ENCODE data around the gene SLC27A5. TPM values are rescaled to one million over a fixed set of nuclear protein-coding genes. Genes with fewer than 3 reads are reported as not detected.
A peak's percentile ranks its signal among the peaks of the same experiment; 100 is the strongest.

Gene SLC27A5
- total and polyA plus RNA-seq, 11 donors, result 1.8 to 9.1 (median 3.7) TPM

DNA sequence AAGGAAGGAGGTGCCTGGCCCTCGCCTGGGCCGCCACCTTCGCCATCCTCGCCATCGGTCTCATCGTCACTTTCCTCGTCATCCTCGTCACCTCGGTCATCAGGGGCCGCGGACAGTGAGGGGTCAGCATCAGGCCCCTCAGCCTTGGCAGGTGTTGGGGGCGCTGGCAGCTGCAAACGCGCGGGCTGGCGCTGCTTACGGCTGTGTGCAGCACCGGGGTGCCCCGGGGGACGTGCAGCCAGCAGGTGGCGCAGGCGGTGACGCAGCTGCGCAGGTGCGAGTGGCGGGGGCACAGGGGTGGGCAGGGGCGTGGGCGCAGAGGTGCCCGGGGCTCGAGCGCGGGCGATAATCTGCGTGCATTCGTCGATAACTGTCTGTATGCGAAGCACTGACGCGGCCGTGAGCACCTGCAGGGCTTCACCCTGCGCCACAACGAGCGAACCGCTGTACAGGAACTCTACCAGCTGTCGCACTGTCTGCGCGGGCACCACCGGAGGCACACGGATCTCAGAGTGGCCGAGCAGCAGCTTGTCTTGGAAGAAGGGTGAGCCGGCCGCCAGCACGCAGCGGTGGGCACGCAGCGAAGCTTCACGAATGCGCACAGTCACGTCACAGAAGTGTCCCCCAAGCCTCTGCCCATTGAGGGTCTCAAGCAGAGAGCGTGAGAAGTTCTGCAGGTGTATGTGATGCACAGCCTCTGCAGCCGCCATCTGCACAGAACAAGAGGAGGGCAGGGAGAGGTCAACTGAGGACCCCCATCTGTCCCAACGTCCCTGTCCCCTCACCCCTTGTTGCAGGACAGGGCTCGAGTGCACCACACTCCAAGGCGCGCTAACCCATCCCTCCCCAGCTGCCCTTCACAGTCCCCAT, 5.4 kb upstream of the SLC27A5 start:
- H3K4me3 ChIP-seq, result no peak overlapping the region
- no peaks in the 10 kb centered on the region for H3K27me3 ChIP-seq
- TF ChIP-seq POLR2A (IDR thresholded peaks at IDR 0.05), result no peak
- TF ChIP-seq, protein P1, sequence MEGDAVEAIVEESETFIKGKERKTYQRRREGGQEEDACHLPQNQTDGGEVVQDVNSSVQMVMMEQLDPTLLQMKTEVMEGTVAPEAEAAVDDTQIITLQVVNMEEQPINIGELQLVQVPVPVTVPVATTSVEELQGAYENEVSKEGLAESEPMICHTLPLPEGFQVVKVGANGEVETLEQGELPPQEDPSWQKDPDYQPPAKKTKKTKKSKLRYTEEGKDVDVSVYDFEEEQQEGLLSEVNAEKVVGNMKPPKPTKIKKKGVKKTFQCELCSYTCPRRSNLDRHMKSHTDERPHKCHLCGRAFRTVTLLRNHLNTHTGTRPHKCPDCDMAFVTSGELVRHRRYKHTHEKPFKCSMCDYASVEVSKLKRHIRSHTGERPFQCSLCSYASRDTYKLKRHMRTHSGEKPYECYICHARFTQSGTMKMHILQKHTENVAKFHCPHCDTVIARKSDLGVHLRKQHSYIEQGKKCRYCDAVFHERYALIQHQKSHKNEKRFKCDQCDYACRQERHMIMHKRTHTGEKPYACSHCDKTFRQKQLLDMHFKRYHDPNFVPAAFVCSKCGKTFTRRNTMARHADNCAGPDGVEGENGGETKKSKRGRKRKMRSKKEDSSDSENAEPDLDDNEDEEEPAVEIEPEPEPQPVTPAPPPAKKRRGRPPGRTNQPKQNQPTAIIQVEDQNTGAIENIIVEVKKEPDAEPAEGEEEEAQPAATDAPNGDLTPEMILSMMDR (IDR thresholded peaks at IDR 0.05), result no peak
- peaks cover 0 to 31% (median 17%) of the 10 kb centered on the region in 9 donors for H3K36me3 ChIP-seq
- no peaks in the 10 kb centered on the region for H3K9me3 ChIP-seq
- no peak for ATAC-seq
- intact Hi-C loops (cut with DNase I), result no loop called here
- peaks cover 7 to 65% (median 35%) of the 10 kb centered on the region in 12 donors for H3K4me1 ChIP-seq
- WGBS, 4 donors, result 90 to 94% (median 92%) methylated on average over 50 to 65 of the region's 65 CpGs
- no peak overlapping the region for H3K27ac ChIP-seq
- DNase-seq, result peak in 1 of 5 donors; percentile 59

DNA sequence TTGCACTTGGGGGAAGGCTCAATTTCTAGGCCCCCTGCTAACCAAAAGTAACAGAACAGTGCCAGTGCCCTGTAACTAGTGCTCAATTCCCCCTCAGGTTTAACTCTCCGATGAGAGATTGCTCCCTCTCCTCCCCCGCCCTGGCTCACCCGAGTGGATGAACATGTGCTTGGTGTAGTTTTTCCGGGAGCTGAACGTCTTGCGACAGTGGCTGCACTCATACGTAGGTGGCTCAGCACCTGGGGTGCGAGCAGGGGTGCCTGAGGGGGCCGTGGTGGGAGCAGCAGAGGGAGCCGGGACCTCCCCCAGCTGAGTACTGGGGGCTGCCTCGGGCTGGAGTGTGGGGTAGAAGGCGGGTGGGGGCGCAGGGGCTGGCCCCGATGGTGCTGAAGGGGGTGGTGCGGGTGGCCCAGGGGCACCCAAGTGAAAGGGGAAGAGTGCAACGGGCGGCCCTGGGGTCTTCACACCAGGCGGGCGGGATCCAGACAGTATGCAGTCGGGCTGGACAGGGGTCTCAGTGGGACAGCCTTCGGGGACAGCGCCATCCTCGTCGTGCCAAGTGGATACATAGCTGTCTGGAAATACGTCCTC, 4.5 kb upstream of the SLC27A5 start:
- ATAC-seq (no peak), DNase-seq (no peak)
- Histone ChIP-seq H3K27ac (no peak overlapping the region), H3K4me1 (peaks cover 7 to 65% (median 35%) of the 10 kb centered on the region in 12 donors), H3K27me3 (no peaks in the 10 kb centered on the region), H3K4me3 (no peak overlapping the region), H3K36me3 (peaks cover 0 to 31% (median 17%) of the 10 kb centered on the region in 9 donors), H3K9me3 (no peaks in the 10 kb centered on the region)
- intact Hi-C loops (cut with DNase I), result no loop called here
- WGBS, 4 donors, result 86 to 89% (median 89%) methylated on average over 25 of the region's 25 CpGs
- TF ChIP-seq, protein P1 (IDR thresholded peaks at IDR 0.05), result no peak
- TF ChIP-seq POLR2A (IDR thresholded peaks at IDR 0.05), result no peak

DNA sequence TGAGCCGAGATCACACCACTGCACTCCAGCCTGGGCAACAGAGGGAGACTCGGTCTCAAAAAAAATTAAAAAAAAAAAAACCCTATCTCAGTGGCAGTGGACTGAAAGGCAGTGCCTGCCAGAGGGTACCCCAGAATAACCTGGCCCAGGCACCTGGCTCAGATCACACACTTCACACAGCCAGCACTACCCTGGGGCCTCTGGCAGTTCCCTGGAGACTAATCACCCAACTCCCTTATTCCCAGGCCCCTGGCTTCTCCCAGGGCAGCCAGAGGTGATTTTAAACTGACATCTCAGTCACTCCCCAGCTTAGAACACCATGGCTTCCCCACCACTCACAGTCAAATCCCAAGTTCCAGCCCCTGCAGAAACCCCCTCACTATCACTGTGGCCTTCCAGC, 3.5 kb upstream of the SLC27A5 start:
- H3K9me3 ChIP-seq, result no peaks in the 10 kb centered on the region
- no peak overlapping the region for H3K4me3 ChIP-seq
- H3K27me3 ChIP-seq, result no peaks in the 10 kb centered on the region
- no peak for DNase-seq
- H3K27ac ChIP-seq, result no peak overlapping the region
- ATAC-seq, result no peak
- H3K36me3 ChIP-seq, result peaks cover 0 to 31% (median 17%) of the 10 kb centered on the region in 9 donors
- 87 to 91% (median 88%) methylated on average over 2 of the region's 2 CpGs for WGBS, 4 donors
- H3K4me1 ChIP-seq, result peaks cover 7 to 61% (median 32%) of the 10 kb centered on the region in 12 donors
- TF ChIP-seq POLR2A (IDR thresholded peaks at IDR 0.05), result no peak
- TF ChIP-seq, protein P1 (IDR thresholded peaks at IDR 0.05), result no peak
- intact Hi-C loops (cut with DNase I), result no loop called here

DNA sequence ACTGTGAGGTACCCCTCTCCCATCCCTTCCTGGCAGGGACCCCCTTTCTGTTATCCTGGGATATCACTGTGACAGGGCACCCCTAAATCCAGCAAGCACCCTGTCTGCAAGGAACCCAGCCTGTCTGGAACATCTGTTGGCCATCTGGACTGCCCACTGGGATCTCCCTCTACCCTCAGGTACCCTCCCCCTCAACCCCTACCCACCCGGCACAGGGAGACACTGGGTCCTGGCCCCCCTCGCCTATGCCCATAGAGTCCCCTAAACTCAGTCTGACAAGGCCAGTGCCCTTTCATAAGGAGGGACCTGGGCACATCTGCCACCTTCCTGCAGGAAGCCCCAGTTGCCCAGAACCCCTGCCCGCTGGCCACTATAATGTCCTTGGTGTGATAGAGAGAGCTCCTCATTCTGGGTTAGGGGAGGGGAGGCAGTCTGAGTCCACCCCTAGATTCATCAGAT, 2.8 kb upstream of the SLC27A5 start:
- intact Hi-C loops (cut with DNase I), result loop anchor here in 1 of 10 donors (5.0 kb wide), 1 partner anchor 297 kb away; no protein-coding TSS in a partner anchor
- no peak for TF ChIP-seq POLR2A (IDR thresholded peaks at IDR 0.05)
- TF ChIP-seq, protein P1 (IDR thresholded peaks at IDR 0.05), result no peak
- H3K9me3 ChIP-seq, result no peaks in the 10 kb centered on the region
- 78 to 88% (median 81%) methylated on average over 2 to 3 of the region's 3 CpGs for WGBS, 4 donors
- peak overlapping the region in 4 of 12 donors; percentile 43 to 84 (median 54) for H3K27ac ChIP-seq
- H3K36me3 ChIP-seq, result peaks cover 0 to 31% (median 17%) of the 10 kb centered on the region in 9 donors
- ATAC-seq (no peak), DNase-seq (no peak)
- H3K27me3 ChIP-seq, result no peaks in the 10 kb centered on the region
- H3K4me3 ChIP-seq, result peak overlapping the region in 9 of 12 donors; percentile 40 to 55 (median 50)
- H3K4me1 ChIP-seq, result peaks cover 7 to 57% (median 31%) of the 10 kb centered on the region in 12 donors

All from heart left ventricle (tissue), 16 donors.